HG03558 (cell line): ENCODE measurements around the gene SGMS1.
"Not testable (repeated sequence)": the region's sequence is repeated elsewhere in the genome, so short reads cannot be mapped to it uniquely, and the experiment has no call there.

ENCODE experiments used
- ATAC-seq: cut with Tn5 transposase; IDR thresholded peaks from one replicate; pipeline ENCODE4 v1.9.1; 2021; ENCODE audit warnings: moderate number of reproducible peaks; ENCODE audit not compliant: unreplicated experiment; ENCODE audit errors: extremely low read depth

Gene SGMS1

GRCh38 chr10:50293513-50294313 lies 330.0 kb downstream of the SGMS1 start:
- no peak for ATAC-seq

- no peak for ATAC-seq
These were observed 332.4 kb downstream of the SGMS1 start for GRCh38 chr10:50291261-50291850.

- ATAC-seq, result no peak
These were observed 334.6 kb downstream of the SGMS1 start for GRCh38 chr10:50289196-50289595.

- no peak for ATAC-seq
These were observed 336.6 kb downstream of the SGMS1 start for GRCh38 chr10:50286996-50287803.

- no peak for ATAC-seq
These were observed 337.2 kb downstream of the SGMS1 start for GRCh38 chr10:50286517-50286916.

GRCh38 chr10:50281967-50282522 lies 341.7 kb downstream of the SGMS1 start:
- no peak for ATAC-seq

GRCh38 chr10:50281210-50281966 lies 342.4 kb downstream of the SGMS1 start:
- no peak for ATAC-seq

- ATAC-seq, result no peak
These were observed 343.5 kb downstream of the SGMS1 start for GRCh38 chr10:50280049-50280841.

GRCh38 chr10:50279489-50279888 lies 344.3 kb downstream of the SGMS1 start:
- no peak for ATAC-seq

- ATAC-seq, result no peak
These were observed 348.0 kb downstream of the SGMS1 start for GRCh38 chr10:50275650-50276235.

- no peak for ATAC-seq
These were observed 351.2 kb downstream of the SGMS1 start for GRCh38 chr10:50272531-50272930.

GRCh38 chr10:50271564-50272250 lies 352.0 kb downstream of the SGMS1 start:
- no peak for ATAC-seq

- not testable (repeated sequence) for ATAC-seq
These were observed 355.9 kb downstream of the SGMS1 start for GRCh38 chr10:50267877-50268276.

GRCh38 chr10:50262625-50263024 lies 361.1 kb downstream of the SGMS1 start:
- ATAC-seq, result not testable (repeated sequence)

GRCh38 chr10:50260791-50261281 lies 362.9 kb downstream of the SGMS1 start:
- ATAC-seq, result peak; percentile 99
